H1 (cell line): ENCODE measurements around the gene CSF1. TPM values are rescaled to one million over a fixed set of nuclear protein-coding genes. Genes with fewer than 3 reads are reported as not detected.

Experiments
- CTCF ChIA-PET: fragments of 300-600 bp; sonication (Branson Sonifier 250); formaldehyde crosslinking; loops from one replicate; lab custom pipeline; 2021; ENCODE audit not compliant: partially characterized antibody; lab: Charles Lee
- POLR2A ChIA-PET: fragments of 300-600 bp; sonication (Branson Sonifier 250); formaldehyde crosslinking; loops from one replicate; lab custom pipeline; 2021; ENCODE audit warnings: inconsistent platforms; ENCODE audit not compliant: partially characterized antibody; lab: Charles Lee
- DNase-seq, 2 experiments: peaks; one replicate each; pipeline versions ENCODE4 v3.0.0 to v3.0.0-alpha.2; 2010 to 2022; ENCODE audit warnings: low spot score in 2 of 2, low read depth in 1 of 2, mixed read lengths in 1 of 2
- FAIRE-seq: peaks from 2 replicates; lab custom pipeline; 2011; peaks lifted over from hg19 to GRCh38; lab: Jason Lieb, UNC
- H2AFZ ChIP-seq: 2 replicates; pipeline ENCODE4 v1.8.1; 2012; ENCODE audit warnings: low read length, inconsistent platforms
- H2AK5ac ChIP-seq: 2 replicates; pipeline ENCODE4 v1.6.1; 2013; ENCODE audit warnings: low read depth, low read length
- H2BK120ac ChIP-seq: replicated peaks from 2 replicates; pipeline ENCODE3; 2013; ENCODE audit warnings: low read depth, low read length, inconsistent platforms
- H2BK12ac ChIP-seq: 2 replicates; pipeline ENCODE4 v1.6.1; 2013; ENCODE audit warnings: low read depth, low read length
- H2BK15ac ChIP-seq: 2 replicates; pipeline ENCODE4 v1.6.1; 2013; ENCODE audit warnings: low read length
- H2BK20ac ChIP-seq: 2 replicates; pipeline ENCODE4 v1.6.1; 2013; ENCODE audit warnings: low read length
- H2BK5ac ChIP-seq: 2 replicates; pipeline ENCODE4 v1.6.1; 2013; ENCODE audit warnings: low read depth, low read length
- H3K14ac ChIP-seq: 2 replicates; pipeline ENCODE4 v1.6.1; 2013; ENCODE audit warnings: inconsistent platforms; ENCODE audit not compliant: insufficient read length
- H3K18ac ChIP-seq: 2 replicates; pipeline ENCODE4 v1.6.1; 2013; ENCODE audit warnings: low read length; ENCODE audit errors: extremely low read depth
- H3K23ac ChIP-seq: 2 replicates; pipeline ENCODE4 v1.6.1; 2013; ENCODE audit warnings: inconsistent platforms; ENCODE audit not compliant: insufficient read length
- H3K23me2 ChIP-seq: 2 replicates; pipeline ENCODE4 v1.6.1; 2013; ENCODE audit warnings: low read depth, low read length
- H3K27ac ChIP-seq: 2 replicates; pipeline ENCODE4 v1.6.1; 2011; ENCODE audit warnings: low read depth, low read length, inconsistent platforms
- H3K27me3 ChIP-seq, 4 experiments: replicated peaks in 1 of 4; 1 replicate in 1 of 4; 2 replicates in 3 of 4; pipeline versions ENCODE4 v1.6.1 to v1.8.1; 2011 to 2013; ENCODE audit warnings: low read length in 3 of 4, mild to moderate bottlenecking in 3 of 4, inconsistent platforms in 2 of 4, mixed read lengths in 2 of 4, moderate library complexity in 1 of 4; ENCODE audit not compliant: control insufficient read depth in 3 of 4, insufficient read depth in 3 of 4; ENCODE audit errors: extremely low read depth in 1 of 4
- H3K36me3 ChIP-seq, 4 experiments: 2 replicates each; pipeline versions ENCODE4 v1.6.1 to v1.8.1; 2011 to 2013; ENCODE audit warnings: mild to moderate bottlenecking in 4 of 4, low read length in 3 of 4, moderate library complexity in 2 of 4, control low read depth in 1 of 4, inconsistent platforms in 1 of 4; ENCODE audit not compliant: insufficient read depth in 4 of 4, control insufficient read depth in 2 of 4
- H3K4ac ChIP-seq: replicated peaks from 2 replicates; pipeline ENCODE3; 2013; ENCODE audit warnings: low read length, low read depth, mixed read lengths, inconsistent platforms; ENCODE audit not compliant: insufficient read length
- H3K4me1 ChIP-seq, 4 experiments: replicated peaks in 1 of 4; 1 replicate in 1 of 4; 2 replicates in 3 of 4; pipeline versions ENCODE4 v1.6.1 to v1.8.1; 2011 to 2013; ENCODE audit warnings: low read length in 3 of 4, inconsistent platforms in 2 of 4, mixed read lengths in 1 of 4; ENCODE audit not compliant: insufficient read depth in 4 of 4, control insufficient read depth in 3 of 4
- H3K4me2 ChIP-seq, 2 experiments: 2 replicates each; pipeline versions ENCODE4 v1.6.1 to v1.8.1; 2011 to 2013; ENCODE audit warnings: low read depth in 2 of 2, low read length in 2 of 2, control low read depth in 1 of 2, inconsistent platforms in 1 of 2, mild to moderate bottlenecking in 1 of 2; ENCODE audit not compliant: insufficient read depth in 1 of 2
- H3K4me3 ChIP-seq, 4 experiments: fragments of 200-600, 300-600 bp in 1 of 4; sonication (generic), shearing (Covaris generic), sonication (Bioruptor Twin) in 1 of 4; 2 replicates each; pipeline versions ENCODE4 v1.5.1 to v1.8.1; 2011 to 2016; ENCODE audit warnings: low read length in 4 of 4, low read depth in 3 of 4, control low read depth in 2 of 4, inconsistent platforms in 2 of 4, mild to moderate bottlenecking in 2 of 4, mixed read lengths in 1 of 4, moderate library complexity in 1 of 4; ENCODE audit not compliant: insufficient read depth in 2 of 4; ENCODE audit errors: extremely low read depth in 1 of 4
- H3K56ac ChIP-seq: replicated peaks from 2 replicates; pipeline ENCODE3; 2013; ENCODE audit warnings: low read depth, mild to moderate bottlenecking, mixed read lengths, low read length, inconsistent platforms; ENCODE audit not compliant: insufficient read length
- H3K79me1 ChIP-seq: 2 replicates; pipeline ENCODE4 v1.6.1; 2013; ENCODE audit warnings: low read depth, low read length, control low read depth
- H3K79me2 ChIP-seq, 2 experiments: 2 replicates each; pipeline versions ENCODE4 v1.6.1 to v1.8.1; 2012 to 2013; ENCODE audit warnings: low read length in 2 of 2, mild to moderate bottlenecking in 2 of 2, inconsistent platforms in 1 of 2; ENCODE audit not compliant: insufficient read depth in 2 of 2, control insufficient read depth in 1 of 2
- H3K9ac ChIP-seq, 4 experiments: replicated peaks in 1 of 4; 1 replicate in 1 of 4; 2 replicates in 3 of 4; pipeline versions ENCODE4 v1.6.1 to v1.8.1; 2011 to 2013; ENCODE audit warnings: low read depth in 3 of 4, low read length in 3 of 4, control low read depth in 2 of 4, mild to moderate bottlenecking in 2 of 4, moderate library complexity in 2 of 4, inconsistent platforms in 1 of 4; ENCODE audit errors: extremely low read depth in 1 of 4
- H3K9me3 ChIP-seq, 2 experiments: 2 replicates each; pipeline versions ENCODE4 v1.6.1 to v1.8.1; 2012 to 2013; ENCODE audit warnings: mild to moderate bottlenecking in 2 of 2, moderate library complexity in 2 of 2, control low read depth in 1 of 2, inconsistent platforms in 1 of 2, low read depth in 1 of 2, low read length in 1 of 2, mixed read lengths in 1 of 2; ENCODE audit not compliant: insufficient read depth in 2 of 2
- H4K20me1 ChIP-seq, 2 experiments: replicated peaks in 1 of 2; 2 replicates each; pipeline versions ENCODE3 to v1.8.1; 2011 to 2013; ENCODE audit warnings: inconsistent platforms in 2 of 2, low read length in 2 of 2, mild to moderate bottlenecking in 1 of 2; ENCODE audit not compliant: insufficient read depth in 2 of 2, control insufficient read depth in 1 of 2
- H4K5ac ChIP-seq: 2 replicates; pipeline ENCODE4 v1.6.1; 2013; ENCODE audit warnings: low read length, low read depth, mixed read lengths, inconsistent platforms; ENCODE audit not compliant: insufficient read length
- H4K8ac ChIP-seq: 2 replicates; pipeline ENCODE4 v1.8.0; 2013; ENCODE audit warnings: mild to moderate bottlenecking, moderate library complexity, low read length, inconsistent platforms; ENCODE audit not compliant: insufficient read depth; ENCODE audit errors: extremely low read depth
- H4K91ac ChIP-seq: replicated peaks from 2 replicates; pipeline ENCODE3; 2013; ENCODE audit warnings: low read length, mixed read lengths, inconsistent platforms; ENCODE audit not compliant: insufficient read length
- SIN3A ChIP-seq, 2 experiments: IDR thresholded peaks in 1 of 2; conservative IDR thresholded peaks in 1 of 2; 2 replicates each; pipeline ENCODE4 v1.6.1; 2011 to 2012; ENCODE audit warnings: low read length in 2 of 2, improper control_type of control experiment in 1 of 2, low read depth in 1 of 2, mild to moderate bottlenecking in 1 of 2
- ZNF274 ChIP-seq: IDR thresholded peaks from 2 replicates; pipeline ENCODE4 v1.7.0; 2012; ENCODE audit warnings: low read length, borderline replicate concordance; ENCODE audit errors: extremely low read depth
- WGBS, 2 experiments: shearing (Covaris generic) in 1 of 2; methylation state at CpG; one replicate each; pipeline versions ENCODE4 v1.1.6 to v1.1.7; 2013 to 2015; ENCODE audit warnings: low lambda C conversion rate in 2 of 2, mixed read lengths in 2 of 2, inconsistent platforms in 1 of 2, low coverage in 1 of 2, missing lambda C conversion rate in 1 of 2; ENCODE audit not compliant: insufficient replicate concordance in 2 of 2, insufficient coverage in 1 of 2, insufficient read length in 1 of 2; ENCODE audit errors: extremely low coverage in 1 of 2, missing lambda C conversion rate in 1 of 2; 5-methylcytosine and 5-hydroxymethylcytosine counted together
- polyA plus RNA-seq, 7 experiments: library from polyadenylated mRNA; depleted of rRNA in 3 of 7; stranded (reverse) in 5 of 7; unstranded in 2 of 7; fragments of >200 nt in 5 of 7; fragments of 200-250 nt in 2 of 7; gene quantifications; 1 replicate in 5 of 7; 2 replicates in 1 of 7; 4 replicates in 1 of 7; pipeline versions ENCODE4 v1.2.1 to v1.2.3, GENCODE V29; 2011 to 2013; ENCODE audit warnings: missing spikeins in 2 of 7, mixed read lengths in 2 of 7
- total RNA-seq: library from RNA; stranded (reverse); fragmentation: NEBNext Ultra II Directional; extraction: Animal tissue kit (Norgen Biotek cat#: 25700); gene quantifications from 2 replicates; pipeline ENCODE4 v1.2.1, GENCODE V29; 2021

Gene CSF1
- total and polyA plus RNA-seq, 2 of the 8 experiments (the other 6 are each of a cell fraction or from before 2014, with no cell fraction given), result 3.3 to 5.4 TPM

DNA sequence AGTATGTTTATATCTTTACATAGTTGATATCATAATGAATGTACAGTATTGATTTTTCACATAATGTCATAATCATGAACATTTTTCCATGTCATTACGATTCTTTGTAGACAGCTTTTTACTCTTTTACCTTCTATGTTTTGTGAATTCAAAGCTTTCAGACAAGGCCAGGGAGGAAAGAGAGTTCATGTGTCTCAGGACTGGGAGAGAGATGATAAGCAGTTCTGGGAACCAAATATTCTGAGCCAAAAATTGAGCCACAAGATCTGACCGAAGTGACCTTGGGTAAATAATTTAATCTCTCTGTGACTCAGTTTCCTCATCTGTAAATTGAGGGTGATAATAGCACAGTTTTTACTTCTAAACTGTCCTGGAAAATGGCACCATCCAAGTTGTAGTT lies 31.8 kb downstream of the CSF1 start:
- Histone ChIP-seq H3K4me1 (peaks cover 0 to under 1% (median 0%) of the 10 kb centered on the region in 4 experiments; a peak in 2 of 7 replicates), H3K56ac (no peak overlapping the region), H3K27me3 (no peaks in the 10 kb centered on the region), H3K14ac (no peak overlapping the region), H2BK12ac (no peak overlapping the region), H2BK5ac (no peak overlapping the region), H2BK20ac (no peak overlapping the region), H3K23me2 (no peaks in the 10 kb centered on the region), H3K27ac (no peak overlapping the region), H3K4ac (no peak overlapping the region), H2AFZ (no peak overlapping the region), H3K4me3 (no peak overlapping the region), H2BK120ac (no peak overlapping the region), H3K36me3 (no peaks in the 10 kb centered on the region), H3K9me3 (peaks cover 0 to 13% of the 10 kb centered on the region in 2 experiments; a peak in 2 of 4 replicates), H3K79me1 (no peaks in the 10 kb centered on the region), H3K79me2 (no peaks in the 10 kb centered on the region), H4K20me1 (no peaks in the 10 kb centered on the region), H2BK15ac (no peak overlapping the region), H3K4me2 (no peak overlapping the region), H3K18ac (no peak overlapping the region), H3K9ac (no peak overlapping the region), H4K5ac (no peak overlapping the region)
- POLR2A ChIA-PET, result no interaction called here
- WGBS, 2 experiments, result 87% methylated on average over 2 of the region's 2 CpGs; no CpG with 5 or more reads in 1 of the 2 experiments
- no peak for FAIRE-seq
- TF ChIP-seq SIN3A (conservative IDR thresholded peaks at IDR 0.05 in 1 of 2, IDR thresholded peaks at IDR 0.05 in 1 of 2; ENCODE audit: low read depth in 1 of 2, low read length in 2 of 2) (no peak), ZNF274 (no peak)
- TF ChIP-seq, all 59 proteins: peak for 0
- DNase-seq, result no peak
- CTCF ChIA-PET, result interaction anchor here (0.8 to 3.4 kb wide), 8 partner anchors 16 to 168 kb away, joined by 3 to 15 read pairs (median 3); no protein-coding TSS in a partner anchor
- Histone ChIP-seq H2AK5ac (no peak overlapping the region), H4K91ac (no peak overlapping the region), H3K23ac (no peak overlapping the region), H4K8ac (no peak overlapping the region)
